ENCODE results near the gene USP44.

- TF ChIP-seq EZH2phosphoT487 (IDR thresholded peaks at IDR 0.05; ENCODE audit: insufficient read depth, low read depth) (no peak), EZH2 (IDR thresholded peaks at IDR 0.05; ENCODE audit: insufficient read depth, poor library complexity, severe bottlenecking) (no peak)
Measured at GRCh38 chr12:95553197-95553943, 2.1 kb upstream of the USP44 start.

Data from GM23248 (cell line).